Activated CD4-positive, alpha-beta memory T cell treated with anti-CD3 and anti-CD28 coated beads for 36 hours (primary cell): Measurements from ENCODE around the gene RNF150. TPM values are rescaled to one million over a fixed set of nuclear protein-coding genes. Genes with fewer than 3 reads are reported as not detected.

Experiments
- total RNA-seq, 2 experiments: library from RNA; stranded (reverse); gene quantifications; one replicate each; pipeline ENCODE4 v1.2.3, GENCODE V29; 2021

Gene RNF150
- total RNA-seq, 2 experiments from 2014 or later: not detected

Other genes with a start within 250 kb of the RNF150 start
- gene ZNF330, start 87.4 kb upstream of the RNF150 start, total RNA-seq: 10 to 100 TPM; 60.3 to 62.6 TPM